Germinal center (tissue), 1 donor: ENCODE results near the gene KLK13.

ENCODE experiments used
- DNase-seq: peaks from one replicate; pipeline ENCODE4 v3.0.0; 2012; ENCODE audit warnings: mixed read lengths, low spot score

Gene KLK13, protein sequence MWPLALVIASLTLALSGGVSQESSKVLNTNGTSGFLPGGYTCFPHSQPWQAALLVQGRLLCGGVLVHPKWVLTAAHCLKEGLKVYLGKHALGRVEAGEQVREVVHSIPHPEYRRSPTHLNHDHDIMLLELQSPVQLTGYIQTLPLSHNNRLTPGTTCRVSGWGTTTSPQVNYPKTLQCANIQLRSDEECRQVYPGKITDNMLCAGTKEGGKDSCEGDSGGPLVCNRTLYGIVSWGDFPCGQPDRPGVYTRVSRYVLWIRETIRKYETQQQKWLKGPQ

DNA sequence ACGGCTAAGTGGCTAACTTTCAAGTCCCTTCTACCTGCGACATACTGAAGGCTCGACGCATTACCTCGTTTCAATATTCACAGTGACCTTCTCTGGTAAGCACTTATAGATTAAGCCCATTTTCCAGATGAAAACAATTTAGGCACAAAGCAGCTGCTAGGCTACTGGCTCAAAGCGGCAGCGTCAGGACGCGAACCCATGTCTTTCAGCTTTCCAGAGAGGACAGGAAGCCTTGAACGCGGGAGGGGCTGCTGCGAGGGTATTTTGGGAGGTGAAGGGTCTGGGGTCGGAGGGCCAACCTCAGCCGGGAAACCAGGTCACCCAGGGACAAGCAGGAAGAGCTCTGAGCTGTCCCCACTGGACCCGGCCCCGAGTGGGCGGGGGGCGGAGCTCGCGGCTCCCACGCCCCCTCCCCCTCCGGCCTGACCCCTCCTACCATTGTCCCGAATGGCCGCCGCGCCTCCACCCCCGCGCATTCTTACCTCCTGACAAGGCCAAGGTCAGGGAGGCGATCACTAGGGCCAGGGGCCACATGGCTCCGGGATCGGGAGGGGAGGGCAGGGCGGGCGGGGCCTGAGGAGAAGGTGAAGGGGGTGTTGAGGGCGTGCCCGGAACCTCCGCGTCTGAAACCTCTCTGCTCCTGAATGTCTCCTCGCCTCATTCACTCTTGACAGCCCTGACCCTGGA is at the start of gene KLK13:
KLK13 (minus strand) TSS at position 559 of the 687 bp plus-strand sequence; CDS start at position 534, 25 bp downstream.
- no peak for DNase-seq

DNA sequence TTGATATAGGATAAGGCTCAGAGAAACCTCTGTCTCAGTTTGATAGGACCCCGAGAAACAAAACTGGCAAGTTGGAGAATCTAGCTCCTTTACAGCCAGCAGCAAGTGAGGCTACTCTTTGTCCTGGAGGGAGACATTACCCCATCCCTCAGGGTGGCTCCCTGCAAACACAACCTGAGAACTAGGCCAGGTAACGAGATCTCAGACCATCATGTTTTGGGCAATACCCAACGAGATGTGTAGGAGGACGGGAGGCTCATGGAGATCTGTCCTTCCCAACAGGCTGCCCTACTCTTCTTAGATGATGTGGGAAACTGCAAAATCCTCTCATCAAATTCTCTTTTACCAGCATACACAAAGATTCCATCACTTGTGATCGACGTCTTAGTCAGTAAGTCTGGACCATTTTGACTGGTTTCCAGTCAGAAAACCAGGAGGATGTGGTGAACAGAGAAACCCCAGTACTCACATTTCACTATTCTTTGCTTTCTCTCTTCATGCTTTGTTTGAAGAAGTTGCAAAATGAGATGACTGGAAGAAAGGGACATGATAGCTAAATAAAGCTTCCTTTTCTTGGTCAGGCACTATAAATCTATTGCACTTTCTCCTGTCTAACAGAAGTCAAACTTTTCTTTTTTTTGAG is 49.3 kb upstream of the KLK13 start:
- DNase-seq = no peak

DNA sequence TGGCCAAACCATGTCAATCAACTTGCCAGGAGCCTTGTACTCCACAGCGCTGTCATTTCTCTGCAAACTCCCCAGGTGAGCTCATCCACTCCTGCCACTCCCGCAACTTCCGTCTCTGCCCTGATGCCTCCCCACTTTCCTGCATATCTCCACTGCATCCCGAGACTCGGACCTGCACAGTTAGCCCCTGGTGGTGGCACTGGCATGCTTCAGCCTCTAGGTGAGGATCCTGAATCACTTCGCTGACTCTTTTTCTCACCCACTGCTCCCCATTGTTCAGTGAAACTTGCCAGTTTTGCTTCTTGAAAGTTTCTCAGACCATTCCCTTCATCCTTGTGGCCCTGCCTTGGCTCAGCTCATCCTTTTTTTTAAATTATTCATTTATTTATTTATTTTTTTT is 46.7 kb upstream of the KLK13 start:
- no peak for DNase-seq

DNA sequence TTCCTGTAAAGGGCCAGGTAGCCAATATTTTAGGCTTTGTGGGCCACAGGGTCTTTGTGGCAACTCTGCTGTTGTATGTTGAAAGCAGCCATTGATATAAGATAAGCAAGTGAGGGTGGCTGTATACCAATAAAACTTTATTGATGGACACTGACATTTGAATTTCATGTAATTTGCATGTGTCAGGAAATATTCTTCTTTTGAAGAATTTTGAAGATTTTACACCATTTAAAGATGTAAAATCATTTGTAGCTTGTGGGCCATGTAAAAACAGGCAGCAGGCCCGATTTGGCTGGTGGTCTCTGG is 45.7 kb upstream of the KLK13 start:
- DNase-seq = no peak

DNA sequence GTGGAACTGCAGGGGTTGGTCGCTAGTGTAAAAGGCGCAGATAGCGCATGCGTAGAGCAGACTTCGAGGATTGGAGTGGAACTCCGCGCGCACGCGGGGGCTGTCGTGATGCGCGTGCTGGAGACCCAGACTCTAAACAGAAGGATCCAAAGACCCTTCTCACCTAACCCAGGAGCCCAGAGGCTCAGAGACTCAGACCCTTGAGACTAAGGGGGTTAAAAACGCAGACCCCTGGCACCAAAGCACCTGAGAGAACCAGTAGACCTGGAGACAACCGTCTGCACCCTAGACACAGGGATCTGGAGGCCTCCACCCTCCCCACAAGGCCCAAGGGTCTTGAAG is 43.9 kb upstream of the KLK13 start:
- no peak for DNase-seq

DNA sequence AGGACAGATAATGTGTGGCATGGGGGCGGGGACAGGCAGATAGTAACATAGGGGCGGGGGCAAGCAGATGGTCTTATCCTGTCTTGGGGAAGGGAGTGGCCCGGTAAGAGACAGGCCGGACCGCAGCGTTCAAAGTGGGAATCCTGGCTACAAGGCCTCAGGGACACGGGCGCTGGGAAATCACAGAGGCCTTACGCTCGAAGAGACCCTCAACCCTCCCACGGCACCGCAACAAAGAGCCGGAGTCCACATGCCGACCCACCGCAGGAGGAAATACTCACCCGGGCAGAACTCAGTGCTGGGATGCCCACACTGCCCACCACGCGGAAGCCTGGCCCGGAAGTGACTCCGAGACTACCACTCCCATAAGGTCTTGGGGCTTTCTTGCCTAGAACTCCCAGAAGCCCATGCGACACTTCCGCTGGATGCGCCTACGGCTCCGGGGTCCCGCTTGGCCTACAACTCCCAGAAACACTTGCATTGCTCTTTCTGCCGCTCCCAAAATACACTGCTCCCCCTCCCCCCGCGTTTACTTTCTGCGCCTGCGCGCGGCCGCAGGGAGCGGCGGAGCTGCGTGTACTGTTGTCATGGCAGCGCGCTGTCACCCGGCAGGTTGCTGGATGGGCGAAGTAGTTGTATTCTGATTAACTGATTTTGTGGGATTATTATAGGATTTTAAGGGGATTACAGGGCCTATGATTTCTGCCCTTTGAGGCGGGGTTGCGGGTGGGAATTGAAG is 43.3 kb upstream of the KLK13 start, which contains the start of gene CTU1:
CTU1 (minus strand) TSS at position 344 of the 739 bp plus-strand sequence. CDS start 3,840 bp downstream, outside the sequence.
- peak; percentile 96 for DNase-seq

DNA sequence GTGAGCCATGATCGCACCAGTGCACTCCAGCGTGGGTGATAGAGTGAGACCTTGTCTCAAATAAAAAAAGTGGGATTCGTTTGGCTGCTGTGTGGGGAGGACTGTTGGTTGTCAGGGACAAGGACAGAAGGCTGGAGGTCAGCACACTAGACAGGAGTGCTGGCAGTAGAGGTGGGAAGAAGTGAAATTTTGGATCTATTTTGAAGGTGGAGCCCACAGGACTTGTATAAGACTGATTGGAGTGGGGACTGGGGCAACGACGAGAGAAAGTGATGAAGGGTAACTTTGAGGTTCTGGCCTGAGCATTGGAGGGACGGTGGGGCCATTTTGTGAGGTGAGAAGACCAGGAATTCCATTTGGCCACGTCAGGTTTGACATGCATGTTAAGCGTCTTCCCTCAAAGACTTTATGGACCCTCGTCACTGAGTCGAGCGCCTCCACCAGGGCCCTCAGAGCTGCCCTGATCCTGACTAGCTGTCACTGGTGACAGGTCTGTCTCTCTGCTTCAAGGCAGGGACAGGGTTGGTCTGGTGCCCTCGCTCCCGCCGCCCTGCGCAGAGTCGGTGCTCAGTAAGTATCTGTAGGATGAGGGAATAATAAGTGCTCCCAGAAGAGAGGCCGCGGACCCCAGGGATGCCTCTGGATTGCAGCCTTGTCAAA is 42.6 kb upstream of the KLK13 start:
- no peak for DNase-seq

DNA sequence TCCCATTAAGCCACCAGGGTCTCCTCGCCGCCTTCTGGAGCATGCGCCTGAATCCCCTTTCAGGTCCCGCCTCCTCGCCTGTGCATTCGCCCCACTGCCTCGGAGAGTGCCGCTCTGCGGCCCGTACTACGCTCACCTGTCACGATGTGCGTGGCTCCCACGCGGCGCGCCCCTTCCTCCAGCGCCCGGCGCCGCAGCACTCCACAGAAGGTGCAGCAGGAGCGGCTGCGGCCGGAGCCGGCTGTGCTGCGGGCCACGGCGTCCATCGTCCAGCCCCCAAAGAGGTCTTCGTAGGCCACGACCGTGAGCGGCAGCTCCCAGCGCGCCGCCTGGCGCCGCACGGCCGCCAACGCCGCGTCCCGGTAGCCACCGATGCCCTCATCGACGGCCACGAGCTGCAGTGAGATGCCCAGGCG is 39.0 kb upstream of the KLK13 start:
- DNase-seq = no peak

DNA sequence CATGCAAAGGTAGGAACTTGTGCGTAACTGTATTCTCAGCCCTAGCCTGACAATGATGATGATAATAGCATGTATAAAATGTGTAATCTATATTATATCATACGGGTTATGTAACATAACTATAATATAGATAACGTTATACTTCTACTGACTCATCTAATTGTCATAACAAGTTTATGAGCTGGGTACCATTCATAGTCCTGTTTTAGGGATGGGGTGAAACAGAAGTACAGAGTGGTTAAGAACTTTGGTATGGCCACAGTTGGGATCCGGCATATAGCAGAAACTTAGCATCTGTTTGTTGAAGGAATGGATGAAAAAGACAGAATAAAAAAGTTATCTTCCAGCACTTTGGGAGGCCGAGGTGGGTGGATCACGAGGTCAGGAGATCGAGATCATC is 38.1 kb upstream of the KLK13 start:
- no peak for DNase-seq

DNA sequence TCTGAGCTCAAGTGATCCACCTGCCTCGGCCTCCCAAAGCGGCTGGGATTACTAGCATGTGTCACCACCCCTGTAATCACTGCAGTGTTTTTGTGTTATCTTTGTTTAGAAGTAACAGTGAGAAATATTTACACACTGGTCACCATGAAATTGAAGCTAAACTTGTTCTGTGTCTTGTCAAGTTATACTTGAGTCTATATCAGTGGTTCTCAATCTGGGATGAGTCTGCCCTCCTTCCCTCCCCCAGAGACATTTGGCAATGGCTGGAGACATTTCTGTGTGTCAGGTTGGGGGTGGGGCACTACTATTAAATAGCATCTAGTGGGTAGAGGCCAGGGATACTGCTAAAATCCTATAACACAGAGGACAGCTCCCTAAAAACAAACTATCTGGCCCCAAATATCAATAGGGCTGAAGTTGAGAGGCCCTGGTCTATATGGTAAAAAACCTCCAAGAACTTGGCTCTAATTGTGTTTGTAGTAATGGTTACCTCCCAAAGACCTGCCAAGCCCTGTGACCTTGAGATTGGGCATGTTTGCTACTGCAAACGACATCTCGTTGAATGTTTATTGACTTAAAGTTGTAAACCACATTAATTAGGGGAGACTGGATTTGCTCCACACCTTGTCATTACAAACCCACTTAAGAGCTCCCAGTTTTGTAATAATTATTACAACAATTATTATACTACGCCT is 36.4 kb upstream of the KLK13 start:
- DNase-seq = no peak

DNA sequence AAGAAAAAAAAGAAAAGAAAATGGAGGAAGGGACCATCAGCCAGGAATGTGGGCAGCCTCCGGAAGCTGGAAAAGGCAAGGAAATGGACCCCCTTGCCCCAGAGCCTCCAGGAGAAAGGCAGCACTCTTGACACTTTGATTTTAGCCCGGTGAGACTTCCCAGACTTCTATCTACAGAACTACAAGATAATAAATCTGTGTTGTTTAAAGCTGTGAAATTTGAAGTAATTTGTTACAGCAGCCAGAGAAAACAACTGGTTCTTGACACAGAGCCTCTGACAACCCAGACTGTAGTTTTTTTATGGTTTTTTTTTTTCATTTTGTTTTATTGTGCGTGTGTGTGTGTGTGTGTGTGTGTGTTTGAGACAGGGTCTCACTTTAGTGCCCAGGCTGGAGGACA is 35.7 kb upstream of the KLK13 start:
- no peak for DNase-seq

DNA sequence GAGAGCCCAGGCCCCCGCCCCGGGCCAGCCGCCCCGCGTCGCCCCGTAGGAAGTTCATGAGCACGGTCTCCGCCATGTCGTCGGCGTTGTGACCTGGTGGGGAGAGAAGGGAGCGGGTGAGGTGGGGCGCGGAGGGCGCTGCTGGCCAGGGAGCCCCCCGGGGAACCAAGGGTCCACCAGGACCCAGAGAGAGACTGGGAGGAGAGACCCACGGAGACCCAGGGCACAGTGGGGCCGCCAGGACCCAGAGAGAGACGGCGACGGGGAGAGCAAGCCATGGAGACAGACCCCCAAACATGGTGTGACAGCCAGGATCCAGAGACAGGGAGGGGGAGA is 34.1 kb upstream of the KLK13 start:
- DNase-seq = no peak

DNA sequence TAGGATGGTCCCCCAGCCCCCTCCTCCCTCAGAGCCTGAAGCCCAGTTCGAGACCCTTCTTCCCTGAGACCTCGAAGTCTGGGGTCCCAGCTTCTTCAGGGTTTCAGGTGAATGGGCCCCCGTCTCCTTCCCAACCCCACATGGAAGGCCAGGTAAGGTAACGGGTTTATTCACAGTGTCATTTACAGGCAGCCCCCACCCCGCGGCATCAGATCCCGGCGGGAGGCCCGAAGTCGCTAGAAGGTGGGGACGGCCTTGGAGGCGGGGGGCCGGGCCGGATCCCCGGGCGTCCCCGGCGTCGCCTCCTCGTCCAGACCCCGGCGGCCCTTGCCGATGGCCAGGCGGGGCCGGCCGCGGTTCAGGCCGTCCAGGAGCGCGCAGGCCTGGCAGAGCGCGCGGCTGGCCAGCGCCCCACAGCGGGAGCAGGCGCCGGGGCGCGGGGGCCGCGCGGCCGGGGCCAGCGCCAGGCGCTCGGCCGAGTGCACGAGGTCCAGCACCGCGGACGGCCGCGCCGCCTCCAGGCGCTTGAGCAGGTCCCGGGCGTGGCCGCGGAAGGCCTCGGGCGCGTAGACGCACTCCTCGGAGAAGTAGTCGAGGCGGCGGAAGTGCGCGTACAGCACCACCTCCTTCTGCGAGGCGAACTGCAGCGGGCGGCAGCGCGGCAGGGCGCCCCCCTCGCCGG is 33.6 kb upstream of the KLK13 start:
- DNase-seq = no peak

DNA sequence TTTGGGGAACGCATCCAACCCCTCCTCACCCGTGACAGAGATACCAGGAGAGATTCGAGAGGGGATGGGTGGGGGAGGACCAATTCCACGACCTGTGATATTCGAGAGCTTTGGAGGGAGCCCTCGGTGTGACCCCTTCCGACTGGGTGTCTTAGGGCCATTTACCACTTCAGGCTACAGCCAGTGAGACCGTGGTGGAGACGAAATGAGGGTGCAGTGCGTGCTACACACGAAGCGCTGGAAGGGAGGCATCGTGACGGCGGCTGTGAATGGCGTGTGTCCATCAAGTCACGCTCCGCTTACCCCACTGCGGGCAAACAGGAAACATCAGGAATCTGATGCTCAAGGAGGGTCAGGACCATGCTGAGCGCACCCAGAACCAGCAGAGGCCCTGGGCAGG is 32.9 kb upstream of the KLK13 start:
- DNase-seq = no peak

DNA sequence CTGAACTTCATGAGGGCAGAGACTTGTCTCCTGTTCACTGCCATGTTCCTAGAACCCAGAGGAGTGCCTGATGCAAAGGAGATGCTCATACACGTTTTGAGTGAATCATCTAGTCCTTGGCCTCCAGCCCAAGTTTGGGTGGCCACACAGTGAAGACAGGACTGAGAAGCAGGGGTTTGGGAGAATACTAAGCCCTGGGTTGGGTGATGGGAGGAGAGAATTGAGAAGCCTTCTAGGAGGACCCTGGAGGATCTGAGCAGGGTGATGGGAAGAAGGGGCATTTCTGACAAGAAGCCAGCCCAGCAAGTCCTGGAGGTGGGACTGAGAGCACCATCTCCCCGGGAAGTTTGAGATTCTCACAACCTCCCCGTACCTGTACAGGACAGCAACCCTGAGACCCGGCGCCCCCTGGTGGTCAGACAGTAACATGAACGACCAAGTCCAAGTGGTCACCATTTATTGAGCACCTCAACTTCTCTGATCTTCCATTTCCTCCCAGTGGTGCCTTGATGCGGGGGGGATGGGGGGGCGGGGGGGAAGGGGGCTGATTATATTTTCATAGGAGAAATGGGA is 32.4 kb upstream of the KLK13 start:
- DNase-seq = peak; percentile 72

DNA sequence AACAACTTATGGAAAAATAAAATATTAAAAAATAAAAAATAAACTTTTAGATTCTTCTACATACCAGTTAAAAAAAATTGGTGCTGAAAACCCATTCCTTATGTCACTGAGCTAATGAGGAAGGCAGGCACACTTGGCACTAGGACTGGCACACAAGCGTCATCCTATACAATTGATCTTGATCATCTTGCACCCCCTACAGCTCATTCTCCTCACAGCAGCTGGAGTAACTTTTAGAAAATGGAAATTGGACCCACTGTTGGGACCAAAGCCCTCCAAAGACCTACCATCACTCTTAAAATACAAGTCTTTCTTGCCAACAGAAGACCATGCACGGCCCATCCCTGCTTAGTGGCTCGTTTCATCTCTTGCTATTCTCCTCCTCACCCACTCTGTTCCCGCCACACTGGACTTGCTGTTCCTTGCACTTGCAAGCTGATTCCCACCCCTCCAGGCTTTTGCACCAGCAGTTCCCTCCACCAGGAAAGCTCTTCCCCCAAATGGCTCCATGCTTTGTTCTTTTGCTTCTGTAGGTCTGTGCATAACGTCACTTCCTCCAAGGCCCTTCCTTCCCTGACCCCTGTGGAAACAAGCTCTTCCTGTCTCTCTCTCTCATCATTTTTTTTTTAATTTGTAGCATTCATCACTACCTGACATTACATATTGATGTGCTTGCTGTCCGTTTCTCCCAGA is 31.7 kb upstream of the KLK13 start:
- no peak for DNase-seq

DNA sequence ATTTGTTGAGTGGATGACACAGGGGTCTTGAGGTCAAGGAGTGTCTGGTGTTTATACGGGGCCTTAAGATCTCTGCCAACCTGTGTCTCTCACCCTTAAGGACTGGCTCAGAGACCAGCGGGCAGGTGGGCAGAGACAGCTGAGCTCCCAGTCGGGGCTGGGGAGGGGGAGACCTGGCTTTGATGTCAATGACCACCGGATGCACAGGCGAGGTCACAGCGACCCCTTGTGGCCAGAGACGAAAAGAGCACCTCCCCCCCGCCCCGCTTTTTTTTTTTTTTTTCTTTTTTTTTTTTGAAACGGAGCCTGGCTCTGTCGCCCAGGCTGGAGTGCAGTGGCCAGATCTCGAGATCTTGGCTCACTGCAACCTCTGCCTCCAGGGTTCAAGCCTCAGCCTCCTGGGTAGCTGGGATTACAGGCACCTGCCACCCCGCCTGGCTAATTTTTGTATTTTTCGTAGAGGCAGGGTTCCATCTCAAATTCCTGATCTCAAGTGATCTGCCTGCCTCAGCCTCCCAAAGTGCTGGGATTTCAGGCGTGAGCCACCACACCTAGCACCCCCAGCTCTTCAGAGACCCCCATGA is 29.9 kb upstream of the KLK13 start:
- DNase-seq = peak; percentile 52

DNA sequence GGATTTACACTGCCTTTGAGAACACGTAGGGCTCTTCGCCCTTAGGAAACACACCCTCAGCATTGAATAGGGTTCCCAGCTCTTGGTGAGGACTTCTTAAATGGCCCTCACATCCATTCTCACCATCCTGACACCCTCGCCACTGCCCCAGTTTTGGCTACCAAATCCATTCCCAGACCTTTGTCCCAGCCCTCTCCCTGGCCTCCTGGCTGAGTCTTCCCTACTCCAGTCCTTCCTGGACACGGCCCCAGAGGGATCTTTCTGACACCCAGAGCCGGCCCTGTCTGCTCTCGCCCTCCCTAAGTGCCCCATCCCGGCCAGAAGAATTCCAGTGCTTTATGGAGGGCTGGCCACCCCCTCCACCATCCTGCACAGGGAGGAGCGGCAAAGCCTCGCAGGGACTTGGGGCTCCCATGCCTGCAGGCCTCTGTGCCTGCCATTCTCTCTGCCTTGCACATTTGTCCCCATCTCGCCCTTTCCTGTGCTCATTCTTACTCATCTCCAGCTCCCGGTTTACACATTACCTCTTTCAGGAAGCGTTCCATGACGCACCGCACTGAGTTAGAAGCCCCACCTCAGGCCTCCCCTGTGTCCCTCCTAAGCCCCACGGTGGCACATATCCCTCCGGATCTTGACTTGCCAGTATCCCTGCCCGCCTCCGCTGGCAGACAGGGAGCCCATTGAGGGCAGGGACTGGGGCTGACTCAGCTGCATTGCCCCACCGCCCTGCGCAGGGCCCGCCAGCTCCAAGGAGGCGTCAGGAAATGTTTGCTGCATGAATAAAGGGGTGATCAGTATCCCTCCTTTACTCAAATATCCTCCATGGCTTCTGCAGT is 28.8 kb upstream of the KLK13 start:
- no peak for DNase-seq

DNA sequence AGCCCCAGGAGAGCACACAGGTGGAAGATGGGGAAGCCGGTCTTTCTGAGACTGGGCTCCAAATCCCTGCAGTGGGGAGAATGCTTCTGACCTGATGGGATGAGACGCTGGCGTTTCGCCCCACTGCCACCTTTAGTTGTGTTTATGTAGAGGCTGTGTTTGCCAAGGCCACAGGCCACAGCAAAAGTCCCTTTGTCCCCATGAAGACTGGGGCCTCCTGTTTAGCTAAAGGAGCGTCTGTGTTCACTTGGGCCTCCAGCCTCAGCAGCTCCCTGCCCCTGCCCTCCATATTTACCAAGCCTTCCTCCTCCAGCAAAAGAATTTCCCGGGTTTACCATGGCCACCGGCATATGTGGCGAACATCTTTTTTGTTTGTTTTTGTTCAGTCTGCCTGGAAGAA is 28.2 kb upstream of the KLK13 start:
- DNase-seq = no peak
